ENCODE measurements around the gene MXRA5.
"Not testable (repeated sequence)": the region's sequence is repeated elsewhere in the genome, so short reads cannot be mapped to it uniquely, and the experiment has no call there.

Gene MXRA5

DNA sequence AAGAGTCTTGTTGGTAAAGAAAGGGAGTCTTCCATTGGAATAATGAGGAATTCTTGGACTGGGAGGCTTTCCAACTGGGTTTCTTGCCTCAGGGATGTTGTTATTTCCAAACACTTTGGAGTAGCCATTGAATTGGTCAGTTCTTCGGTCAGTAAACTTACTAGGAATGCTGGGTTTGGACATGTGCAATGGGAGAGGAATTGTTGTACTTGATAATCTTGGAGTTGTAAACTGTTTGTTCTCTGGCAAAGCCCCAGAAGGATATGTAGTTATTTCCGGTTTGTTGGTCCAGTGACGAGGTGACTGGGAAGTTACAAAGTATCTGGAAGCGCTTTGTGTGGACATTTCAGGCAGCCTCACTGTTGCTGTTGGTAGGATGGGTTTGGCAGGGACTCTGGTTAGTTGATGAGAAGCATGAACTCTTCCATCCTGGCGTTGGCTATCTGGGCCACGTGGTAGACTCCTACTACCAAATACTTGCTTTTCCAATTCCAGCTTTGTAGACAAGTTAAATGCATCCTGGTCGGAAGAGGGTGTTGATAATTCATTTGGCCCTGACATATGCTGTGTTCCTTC lies 25.9 kb downstream of the MXRA5 start:
- DNase-seq = no peak

DNA sequence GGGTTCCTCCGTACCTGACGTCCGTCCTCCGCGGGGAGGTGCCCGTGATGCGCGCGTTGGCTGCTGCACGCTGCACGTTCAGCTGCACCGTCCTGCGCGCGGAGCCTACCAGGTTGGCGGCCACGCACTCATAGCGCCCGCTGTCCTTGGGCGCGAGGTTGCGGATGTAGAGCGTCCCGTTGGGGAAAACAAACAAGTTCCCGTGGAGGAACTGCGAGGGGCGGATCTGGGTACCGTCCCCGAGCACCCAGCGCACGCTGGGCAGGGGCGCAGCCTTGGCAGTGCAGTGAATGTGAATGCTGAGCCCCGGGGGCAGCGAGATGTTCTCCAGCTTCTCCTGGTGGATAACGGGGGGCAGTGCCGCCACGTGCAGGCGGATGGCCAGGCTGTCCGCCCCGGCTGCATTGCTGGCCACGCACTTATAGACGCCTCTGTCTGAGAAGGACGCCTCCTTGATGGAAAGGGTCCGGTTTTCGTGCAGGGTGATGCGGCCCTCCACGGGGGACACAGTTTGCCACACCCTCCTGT lies 29.2 kb downstream of the MXRA5 start:
- DNase-seq = no peak

DNA sequence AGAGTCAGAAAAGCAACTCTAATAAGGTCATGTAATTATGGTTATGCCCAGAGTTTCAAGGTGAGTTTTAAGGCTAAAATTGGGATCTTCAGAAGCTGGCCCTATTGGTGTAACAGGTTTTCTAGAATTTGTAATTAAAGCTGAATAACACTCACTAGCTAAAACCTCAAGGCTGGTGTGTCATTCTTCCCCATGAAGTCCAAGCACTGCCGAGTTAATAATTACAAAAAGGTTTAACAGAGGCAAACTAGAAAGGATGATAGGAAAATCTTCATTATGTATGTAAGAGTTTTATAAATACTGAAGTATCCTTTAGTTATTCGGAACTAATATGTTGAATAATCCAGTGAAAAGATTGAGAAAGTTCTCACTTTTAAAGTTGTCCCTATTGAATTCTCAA lies 34.3 kb downstream of the MXRA5 start:
- DNase-seq = no peak

DNA sequence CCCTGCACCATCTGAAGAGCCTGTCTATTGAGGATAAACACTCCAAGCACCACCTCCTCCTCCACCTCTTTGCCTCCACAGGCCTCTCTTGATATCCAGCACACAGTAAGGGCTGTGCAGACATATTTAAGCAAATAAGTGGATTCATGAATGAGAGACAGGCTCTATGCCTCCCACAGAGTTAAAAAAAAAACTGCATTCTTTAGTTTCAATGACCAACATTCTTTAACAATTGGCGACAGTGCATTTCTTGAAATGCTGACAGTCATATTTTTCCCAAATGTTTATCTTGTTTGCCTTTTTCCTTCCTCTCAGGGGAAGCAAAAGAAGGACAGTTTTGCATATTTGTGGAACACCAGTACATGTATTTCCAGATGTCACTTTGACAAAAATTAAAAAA lies 38.6 kb downstream of the MXRA5 start:
- no peak for DNase-seq

GRCh38 chrX:3299636-3300035 lies 46.8 kb downstream of the MXRA5 start:
- no peak for DNase-seq

DNA sequence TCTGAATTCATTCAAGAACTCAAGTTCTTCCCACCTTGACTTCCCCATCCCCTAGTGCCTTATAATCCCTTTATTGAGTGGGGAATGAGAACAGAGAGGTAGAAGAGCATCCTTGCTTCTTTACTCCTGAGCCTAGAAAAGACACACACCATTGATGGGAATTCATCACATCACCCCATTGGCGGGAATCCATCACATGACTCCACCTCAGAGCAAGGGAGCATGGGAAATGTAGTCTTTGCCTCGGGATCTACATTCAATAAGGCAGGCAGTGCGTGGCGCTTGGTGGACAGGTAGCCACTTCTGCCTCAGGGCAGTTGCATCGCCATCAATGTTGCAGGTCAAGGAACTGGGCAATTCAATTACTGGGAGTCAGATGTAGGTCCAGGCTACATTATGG lies 50.7 kb downstream of the MXRA5 start:
- DNase-seq = no peak

- DNase-seq = no peak
Observed at GRCh38 chrX:3293251-3293650, 53.2 kb downstream of the MXRA5 start.

GRCh38 chrX:3290561-3290960 lies 55.9 kb downstream of the MXRA5 start:
- no peak for DNase-seq

DNA sequence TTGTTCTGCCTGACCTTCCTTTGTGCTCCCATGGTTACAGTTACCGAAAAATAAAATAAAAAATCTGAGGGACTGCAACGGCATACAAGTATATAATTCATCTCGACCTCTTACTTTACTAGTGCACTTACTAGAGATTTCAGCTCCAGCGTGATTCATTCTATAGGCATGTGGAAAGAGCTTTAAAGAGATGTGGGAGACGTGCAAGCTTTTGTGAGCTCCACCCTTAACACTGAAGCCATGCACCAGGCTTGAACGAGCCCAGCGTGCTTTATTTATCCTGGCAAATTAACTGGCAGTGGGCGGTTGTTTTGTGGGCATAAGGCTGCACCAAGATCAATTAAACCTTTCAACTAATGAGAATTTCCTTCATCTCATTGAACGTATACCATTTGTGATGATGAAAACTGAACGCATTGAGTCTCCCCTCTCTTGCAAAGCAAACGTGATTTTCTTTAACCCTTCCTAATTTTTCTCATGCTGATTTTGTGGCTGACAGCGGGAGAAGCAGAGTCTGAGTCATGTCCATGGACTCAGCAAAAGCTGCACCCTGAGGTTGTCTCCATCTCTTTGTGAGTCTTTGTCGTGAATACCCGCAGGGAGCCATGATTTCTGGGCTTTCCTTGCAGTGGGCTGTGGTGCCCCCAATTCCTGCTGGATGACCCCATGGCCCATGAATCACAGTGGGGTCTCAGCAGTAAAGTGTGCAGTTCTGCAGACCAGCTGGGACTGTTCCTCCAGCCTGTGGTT lies 60.1 kb downstream of the MXRA5 start:
- DNase-seq = no peak

- no peak for DNase-seq
Observed at GRCh38 chrX:3280706-3281105, 65.7 kb downstream of the MXRA5 start.

DNA sequence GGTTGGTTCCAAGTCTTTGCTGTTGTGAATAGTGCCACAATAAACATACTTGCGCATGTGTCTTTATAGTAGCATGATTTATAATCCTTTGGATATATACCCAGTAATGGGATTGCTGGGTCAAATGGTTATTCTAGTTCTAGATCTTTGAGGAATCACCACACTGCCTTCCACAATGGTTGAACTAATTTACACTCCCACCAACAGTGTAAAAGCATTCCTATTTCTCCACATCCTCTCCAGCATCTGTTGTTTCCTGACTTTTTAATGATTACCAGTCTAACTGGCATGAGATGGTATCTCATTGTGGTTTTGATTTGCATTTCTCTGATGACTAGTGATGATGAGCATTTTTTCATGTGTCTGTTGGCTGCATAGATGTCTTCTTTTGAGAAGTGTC lies 72.8 kb downstream of the MXRA5 start:
- not testable (repeated sequence) for DNase-seq

DNA sequence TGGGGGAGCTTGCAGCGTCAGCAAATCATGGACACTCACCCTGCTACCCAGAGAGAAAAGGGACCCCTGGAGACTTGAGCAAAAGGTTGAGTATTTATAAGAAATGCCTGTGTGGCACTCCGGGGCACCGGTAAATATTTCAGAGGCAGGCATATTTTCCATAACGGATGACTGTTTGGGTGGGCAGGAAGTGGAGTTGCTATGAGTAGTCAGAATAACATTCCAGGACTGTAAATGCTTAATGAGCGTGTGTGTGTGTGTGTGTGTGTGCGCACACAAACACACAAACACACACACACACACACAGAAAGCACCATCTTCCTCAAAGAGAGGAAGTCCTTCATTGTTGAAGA lies 74.6 kb downstream of the MXRA5 start:
- no peak for DNase-seq

GRCh38 chrX:3271183-3271833 lies 75.1 kb downstream of the MXRA5 start:
- DNase-seq = no peak

DNA sequence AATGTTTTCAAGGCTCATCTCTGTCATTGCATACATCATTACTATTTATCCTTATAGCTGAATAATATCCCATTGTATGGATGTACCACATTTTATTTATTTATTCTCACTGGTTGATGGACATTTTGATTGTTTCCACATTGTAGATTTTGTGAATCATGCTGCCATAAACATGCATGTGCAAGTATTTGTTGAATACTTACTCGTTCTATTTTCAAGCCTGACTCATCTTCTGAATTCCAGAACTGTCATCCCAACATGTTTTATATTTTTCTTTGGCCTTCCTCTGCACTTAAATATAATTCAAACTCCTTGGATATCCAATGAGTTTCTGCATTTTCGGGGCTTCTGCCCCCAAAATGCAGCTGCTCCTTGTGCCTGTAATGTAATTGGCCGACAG lies 77.6 kb downstream of the MXRA5 start:
- no peak for DNase-seq

GRCh38 chrX:3263681-3264126 lies 82.7 kb downstream of the MXRA5 start:
- DNase-seq = no peak

DNA sequence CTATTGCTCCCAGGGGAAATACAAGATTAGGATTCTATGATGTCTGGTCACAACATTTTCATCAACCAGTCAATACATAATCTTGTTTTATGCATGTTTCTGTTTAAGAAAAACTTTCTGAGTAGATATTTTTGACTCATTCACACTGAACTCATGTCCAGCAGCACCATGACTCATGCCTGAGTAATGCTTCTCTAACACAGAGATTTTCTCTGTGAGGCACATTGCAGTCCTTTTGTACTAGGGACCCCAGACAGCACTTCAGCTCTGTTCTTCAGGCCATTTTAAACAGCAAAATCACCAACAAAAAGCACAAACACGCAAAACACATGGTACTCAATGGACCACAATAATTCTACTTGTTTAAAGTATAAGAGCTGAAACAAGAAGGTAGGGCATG lies 83.6 kb downstream of the MXRA5 start:
- no peak for DNase-seq
